HEK293 (cell line): ENCODE measurements around the gene HSD17B12.

Source experiments
- CTCF ChIA-PET: fragments of 350-600 bp; formaldehyde crosslinking; extraction: SDS; loops from one replicate; lab custom pipeline; 2021; ENCODE audit warnings: antibody characterized with exemption; lab: Yijun Ruan, JAX
- POLR2A ChIA-PET: fragments of 300-600 bp; formaldehyde crosslinking; extraction: SDS; loops from one replicate; lab custom pipeline; 2020; ENCODE audit warnings: antibody characterized with exemption, inconsistent platforms; lab: Yijun Ruan, JAX
- H3K27ac ChIP-seq: fragments of 200-500 bp; sonication (Bioruptor generic); 2 replicates; pipeline ENCODE4 v1.5.1; 2014; ENCODE audit warnings: low read depth, low read length, control low read depth, inconsistent platforms; ENCODE audit errors: extremely low read depth
- H3K36me3 ChIP-seq, 2 experiments: fragments of 200-500 bp in 1 of 2; sonication (Bioruptor generic) in 1 of 2; 1 replicate in 1 of 2; 2 replicates in 1 of 2; pipeline ENCODE4 v1.5.1; 2014 to 2017; ENCODE audit warnings: inconsistent platforms in 2 of 2, low read length in 2 of 2; ENCODE audit not compliant: control insufficient read depth in 2 of 2, insufficient read depth in 1 of 2
- H3K4me1 ChIP-seq: fragments of 200-500 bp; sonication (Bioruptor generic); 2 replicates; pipeline ENCODE4 v1.5.1; 2014; ENCODE audit warnings: mild to moderate bottlenecking, low read length, inconsistent platforms; ENCODE audit not compliant: control insufficient read depth, insufficient read depth
- H3K4me3 ChIP-seq: 2 replicates; pipeline ENCODE4 v1.5.1; 2011; ENCODE audit warnings: low read depth, mild to moderate bottlenecking, control low read depth, low read length, moderate library complexity
- H3K9me3 ChIP-seq: fragments of 200-500 bp; sonication (Bioruptor generic); 2 replicates; pipeline ENCODE4 v1.5.1; 2014; ENCODE audit warnings: low read depth, low read length, inconsistent platforms; ENCODE audit not compliant: control insufficient read depth, insufficient read depth
- REPIN1 ChIP-seq: fragments of 450-650 bp; formaldehyde crosslinking; IDR thresholded peaks from 2 replicates; pipeline ENCODE4 v1.5.1; 2017; ENCODE audit warnings: missing biosample characterization, missing genetic modification characterization, low read depth
- SCRT2 ChIP-seq: fragments of 450-650 bp; formaldehyde crosslinking; IDR thresholded peaks from 2 replicates; pipeline ENCODE4 v1.5.1; 2016; ENCODE audit warnings: missing biosample characterization, missing genetic modification characterization
- SP7 ChIP-seq: fragments of 450-650 bp; formaldehyde crosslinking; IDR thresholded peaks from 2 replicates; pipeline ENCODE4 v1.5.1; 2016; ENCODE audit warnings: missing biosample characterization, missing genetic modification characterization
- TCF7L2 ChIP-seq: IDR thresholded peaks from 2 replicates; pipeline ENCODE4 v1.6.1; 2011; ENCODE audit warnings: low read depth, mild to moderate bottlenecking, inconsistent platforms, low read length, moderate library complexity, borderline replicate concordance
- ZBTB1 ChIP-seq: fragments of 450-650 bp; formaldehyde crosslinking; IDR thresholded peaks from 2 replicates; pipeline ENCODE4 v1.5.1; 2016; ENCODE audit warnings: missing biosample characterization, missing genetic modification characterization
- ZBTB49 ChIP-seq: fragments of 450-650 bp; formaldehyde crosslinking; IDR thresholded peaks from 2 replicates; pipeline ENCODE4 v1.5.1; 2016; ENCODE audit warnings: missing biosample characterization, missing genetic modification characterization, low read depth
- ZBTB8A ChIP-seq: fragments of 450-650 bp; formaldehyde crosslinking; IDR thresholded peaks from 2 replicates; pipeline ENCODE4 v1.5.1; 2016; ENCODE audit warnings: missing biosample characterization, missing genetic modification characterization
- ZNF18 ChIP-seq: fragments of 450-650 bp; formaldehyde crosslinking; IDR thresholded peaks from 2 replicates; pipeline ENCODE4 v1.5.1; 2016; ENCODE audit warnings: missing biosample characterization, missing genetic modification characterization
- ZNF341 ChIP-seq: fragments of 450-650 bp; formaldehyde crosslinking; IDR thresholded peaks from 2 replicates; pipeline ENCODE4; 2016; ENCODE audit warnings: low read depth, missing biosample characterization, missing genetic modification characterization
- ZNF37A ChIP-seq: fragments of 450-650 bp; IDR thresholded peaks from 2 replicates; pipeline ENCODE4 v1.5.1; 2018; ENCODE audit warnings: missing biosample characterization, missing genetic modification characterization
- ZNF416 ChIP-seq: fragments of 450-650 bp; formaldehyde crosslinking; IDR thresholded peaks from 2 replicates; pipeline ENCODE4 v1.5.1; 2016; ENCODE audit warnings: missing biosample characterization, missing genetic modification characterization
- ZNF426 ChIP-seq: fragments of 450-650 bp; formaldehyde crosslinking; IDR thresholded peaks from 2 replicates; pipeline ENCODE4 v1.5.1; 2017; ENCODE audit warnings: missing biosample characterization, missing genetic modification characterization, mild to moderate bottlenecking, inconsistent platforms, moderate library complexity
- ZNF473 ChIP-seq: fragments of 450-650 bp; formaldehyde crosslinking; IDR thresholded peaks from 2 replicates; pipeline ENCODE4 v1.5.1; 2017; ENCODE audit warnings: missing biosample characterization, missing genetic modification characterization
- ZNF501 ChIP-seq: fragments of 450-650 bp; formaldehyde crosslinking; IDR thresholded peaks from 2 replicates; pipeline ENCODE4 v1.5.1; 2016; ENCODE audit warnings: missing biosample characterization, missing genetic modification characterization
- ZNF514 ChIP-seq: fragments of 450-650 bp; formaldehyde crosslinking; IDR thresholded peaks from 2 replicates; pipeline ENCODE4 v1.5.1; 2016; ENCODE audit warnings: missing biosample characterization, missing genetic modification characterization
- ZNF596 ChIP-seq: fragments of 450-650 bp; IDR thresholded peaks from 2 replicates; pipeline ENCODE4 v1.5.0; 2018; ENCODE audit warnings: missing biosample characterization, mild to moderate bottlenecking, missing genetic modification characterization, moderate library complexity
- ZNF629 ChIP-seq: fragments of 450-650 bp; formaldehyde crosslinking; IDR thresholded peaks from 2 replicates; pipeline ENCODE4 v1.5.1; 2017; ENCODE audit warnings: missing biosample characterization, missing genetic modification characterization
- ZSCAN16 ChIP-seq: fragments of 450-650 bp; formaldehyde crosslinking; IDR thresholded peaks from 2 replicates; pipeline ENCODE4 v1.5.1; 2016; ENCODE audit warnings: missing biosample characterization, missing genetic modification characterization
- ZSCAN18 ChIP-seq: fragments of 450-650 bp; formaldehyde crosslinking; IDR thresholded peaks from 2 replicates; pipeline ENCODE4 v1.5.1; 2016; ENCODE audit warnings: missing biosample characterization, missing genetic modification characterization
- ZSCAN30 ChIP-seq: fragments of 450-650 bp; IDR thresholded peaks from 2 replicates; pipeline ENCODE4 v1.5.1; 2018; ENCODE audit warnings: missing biosample characterization, mild to moderate bottlenecking, missing genetic modification characterization, moderate library complexity
- ZXDB ChIP-seq: fragments of 450-650 bp; formaldehyde crosslinking; IDR thresholded peaks from 2 replicates; pipeline ENCODE4 v1.5.1; 2016; ENCODE audit warnings: missing biosample characterization, missing genetic modification characterization
- TF ChIP-seq, protein P1 (sequence below): fragments of 450-650 bp; formaldehyde crosslinking; IDR thresholded peaks from 2 replicates; pipeline ENCODE4 v1.5.1; 2016; ENCODE audit warnings: missing biosample characterization, missing genetic modification characterization, borderline replicate concordance
- TF ChIP-seq, protein P2 (sequence below): fragments of 450-650 bp; formaldehyde crosslinking; IDR thresholded peaks from 2 replicates; pipeline ENCODE4 v1.5.1; 2016; ENCODE audit warnings: missing biosample characterization, missing genetic modification characterization

The HSD17B12 gene

DNA sequence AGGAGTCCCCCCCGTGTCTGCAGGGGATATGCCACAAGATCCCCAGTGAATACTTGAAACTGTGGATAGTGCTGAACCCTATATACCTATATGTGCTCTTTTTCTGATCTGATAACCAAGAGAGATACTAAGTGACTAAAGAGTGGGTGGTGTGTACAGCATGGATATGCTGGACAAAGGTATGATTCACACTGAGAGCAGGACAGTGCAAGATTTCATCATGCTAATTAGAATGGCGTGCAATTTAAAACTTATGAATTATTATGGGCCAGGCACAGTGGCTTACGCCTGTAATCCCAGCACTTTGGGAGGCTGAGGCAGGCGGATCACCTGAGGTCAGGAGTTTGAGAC is 109.9 kb downstream of the HSD17B12 start (continued):
- TF ChIP-seq ZNF341 (tag by site-specific recombination) (no peak), ZNF37A (tag by site-specific recombination) (no peak), ZSCAN16 (no peak), ZNF501 (tag by site-specific recombination) (no peak), ZNF596 (tag by site-specific recombination) (no peak), SCRT2 (no peak), ZBTB1 (tag by site-specific recombination) (no peak), REPIN1 (tag by site-specific recombination) (no peak)
- TF ChIP-seq, protein P1, sequence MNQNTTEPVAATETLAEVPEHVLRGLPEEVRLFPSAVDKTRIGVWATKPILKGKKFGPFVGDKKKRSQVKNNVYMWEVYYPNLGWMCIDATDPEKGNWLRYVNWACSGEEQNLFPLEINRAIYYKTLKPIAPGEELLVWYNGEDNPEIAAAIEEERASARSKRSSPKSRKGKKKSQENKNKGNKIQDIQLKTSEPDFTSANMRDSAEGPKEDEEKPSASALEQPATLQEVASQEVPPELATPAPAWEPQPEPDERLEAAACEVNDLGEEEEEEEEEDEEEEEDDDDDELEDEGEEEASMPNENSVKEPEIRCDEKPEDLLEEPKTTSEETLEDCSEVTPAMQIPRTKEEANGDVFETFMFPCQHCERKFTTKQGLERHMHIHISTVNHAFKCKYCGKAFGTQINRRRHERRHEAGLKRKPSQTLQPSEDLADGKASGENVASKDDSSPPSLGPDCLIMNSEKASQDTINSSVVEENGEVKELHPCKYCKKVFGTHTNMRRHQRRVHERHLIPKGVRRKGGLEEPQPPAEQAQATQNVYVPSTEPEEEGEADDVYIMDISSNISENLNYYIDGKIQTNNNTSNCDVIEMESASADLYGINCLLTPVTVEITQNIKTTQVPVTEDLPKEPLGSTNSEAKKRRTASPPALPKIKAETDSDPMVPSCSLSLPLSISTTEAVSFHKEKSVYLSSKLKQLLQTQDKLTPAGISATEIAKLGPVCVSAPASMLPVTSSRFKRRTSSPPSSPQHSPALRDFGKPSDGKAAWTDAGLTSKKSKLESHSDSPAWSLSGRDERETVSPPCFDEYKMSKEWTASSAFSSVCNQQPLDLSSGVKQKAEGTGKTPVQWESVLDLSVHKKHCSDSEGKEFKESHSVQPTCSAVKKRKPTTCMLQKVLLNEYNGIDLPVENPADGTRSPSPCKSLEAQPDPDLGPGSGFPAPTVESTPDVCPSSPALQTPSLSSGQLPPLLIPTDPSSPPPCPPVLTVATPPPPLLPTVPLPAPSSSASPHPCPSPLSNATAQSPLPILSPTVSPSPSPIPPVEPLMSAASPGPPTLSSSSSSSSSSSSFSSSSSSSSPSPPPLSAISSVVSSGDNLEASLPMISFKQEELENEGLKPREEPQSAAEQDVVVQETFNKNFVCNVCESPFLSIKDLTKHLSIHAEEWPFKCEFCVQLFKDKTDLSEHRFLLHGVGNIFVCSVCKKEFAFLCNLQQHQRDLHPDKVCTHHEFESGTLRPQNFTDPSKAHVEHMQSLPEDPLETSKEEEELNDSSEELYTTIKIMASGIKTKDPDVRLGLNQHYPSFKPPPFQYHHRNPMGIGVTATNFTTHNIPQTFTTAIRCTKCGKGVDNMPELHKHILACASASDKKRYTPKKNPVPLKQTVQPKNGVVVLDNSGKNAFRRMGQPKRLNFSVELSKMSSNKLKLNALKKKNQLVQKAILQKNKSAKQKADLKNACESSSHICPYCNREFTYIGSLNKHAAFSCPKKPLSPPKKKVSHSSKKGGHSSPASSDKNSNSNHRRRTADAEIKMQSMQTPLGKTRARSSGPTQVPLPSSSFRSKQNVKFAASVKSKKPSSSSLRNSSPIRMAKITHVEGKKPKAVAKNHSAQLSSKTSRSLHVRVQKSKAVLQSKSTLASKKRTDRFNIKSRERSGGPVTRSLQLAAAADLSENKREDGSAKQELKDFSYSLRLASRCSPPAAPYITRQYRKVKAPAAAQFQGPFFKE, result no peak

DNA sequence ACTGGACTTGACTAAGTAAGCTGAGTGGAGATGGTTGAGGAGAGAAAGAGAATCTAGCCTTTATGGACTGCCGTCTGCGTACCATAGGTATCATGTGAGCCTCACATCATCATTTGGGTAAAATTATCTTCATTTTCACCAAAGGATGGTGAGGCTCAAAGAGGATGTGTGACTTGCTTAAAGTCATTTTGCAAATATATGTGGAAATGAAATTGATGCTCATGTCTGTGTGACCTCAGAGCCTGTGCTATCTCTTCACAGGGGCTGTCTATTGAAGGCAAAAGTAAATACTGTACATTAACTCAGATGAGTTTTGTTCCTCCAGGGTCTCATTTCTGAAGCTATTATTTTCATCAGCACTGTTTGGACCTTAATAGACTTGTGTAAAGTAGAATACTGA is 116.8 kb downstream of the HSD17B12 start:
- Histone ChIP-seq H3K27ac (no peak overlapping the region), H3K4me1 (no peaks in the 10 kb centered on the region), H3K9me3 (no peaks in the 10 kb centered on the region), H3K36me3 (peaks cover 0 to 12% of the 10 kb centered on the region in 2 experiments; a peak in 1 of 3 replicates), H3K4me3 (no peak overlapping the region)
- POLR2A ChIA-PET, result no interaction called here
- CTCF ChIA-PET, result no interaction called here
- TF ChIP-seq SP7 (tag by site-specific recombination) (no peak), ZNF18 (tag by site-specific recombination) (no peak), ZXDB (tag by site-specific recombination) (no peak), ZSCAN30 (tag by site-specific recombination) (no peak), ZNF473 (tag by site-specific recombination) (no peak), TCF7L2 (no peak), ZNF514 (no peak), ZNF416 (tag by site-specific recombination) (no peak), ZNF426 (no peak), ZSCAN18 (no peak), ZBTB8A (tag by site-specific recombination) (no peak), ZNF629 (tag by site-specific recombination) (no peak), ZBTB49 (tag by site-specific recombination) (no peak)
- TF ChIP-seq, protein P2, sequence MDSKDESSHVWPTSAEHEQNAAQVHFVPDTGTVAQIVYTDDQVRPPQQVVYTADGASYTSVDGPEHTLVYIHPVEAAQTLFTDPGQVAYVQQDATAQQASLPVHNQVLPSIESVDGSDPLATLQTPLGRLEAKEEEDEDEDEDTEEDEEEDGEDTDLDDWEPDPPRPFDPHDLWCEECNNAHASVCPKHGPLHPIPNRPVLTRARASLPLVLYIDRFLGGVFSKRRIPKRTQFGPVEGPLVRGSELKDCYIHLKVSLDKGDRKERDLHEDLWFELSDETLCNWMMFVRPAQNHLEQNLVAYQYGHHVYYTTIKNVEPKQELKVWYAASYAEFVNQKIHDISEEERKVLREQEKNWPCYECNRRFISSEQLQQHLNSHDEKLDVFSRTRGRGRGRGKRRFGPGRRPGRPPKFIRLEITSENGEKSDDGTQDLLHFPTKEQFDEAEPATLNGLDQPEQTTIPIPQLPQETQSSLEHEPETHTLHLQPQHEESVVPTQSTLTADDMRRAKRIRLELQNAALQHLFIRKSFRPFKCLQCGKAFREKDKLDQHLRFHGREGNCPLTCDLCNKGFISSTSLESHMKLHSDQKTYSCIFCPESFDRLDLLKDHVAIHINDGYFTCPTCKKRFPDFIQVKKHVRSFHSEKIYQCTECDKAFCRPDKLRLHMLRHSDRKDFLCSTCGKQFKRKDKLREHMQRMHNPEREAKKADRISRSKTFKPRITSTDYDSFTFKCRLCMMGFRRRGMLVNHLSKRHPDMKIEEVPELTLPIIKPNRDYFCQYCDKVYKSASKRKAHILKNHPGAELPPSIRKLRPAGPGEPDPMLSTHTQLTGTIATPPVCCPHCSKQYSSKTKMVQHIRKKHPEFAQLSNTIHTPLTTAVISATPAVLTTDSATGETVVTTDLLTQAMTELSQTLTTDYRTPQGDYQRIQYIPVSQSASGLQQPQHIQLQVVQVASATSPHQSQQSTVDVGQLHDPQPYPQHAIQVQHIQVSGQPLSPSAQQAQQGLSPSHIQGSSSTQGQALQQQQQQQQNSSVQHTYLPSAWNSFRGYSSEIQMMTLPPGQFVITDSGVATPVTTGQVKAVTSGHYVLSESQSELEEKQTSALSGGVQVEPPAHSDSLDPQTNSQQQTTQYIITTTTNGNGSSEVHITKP, result no peak
